Motor neuron (in vitro differentiated cells): ENCODE measurements around the gene SCGB3A2. TPM values are rescaled to one million over a fixed set of nuclear protein-coding genes. Genes with fewer than 3 reads are reported as not detected.

Experiments used
- ATAC-seq, 8 experiments: fragments of 200-7000 bp; cut with Tn5 transposase; replicated peaks in 6 of 8; 2 replicates each; pipeline ENCODE4 v1.8.0; 2021; ENCODE audit warnings: mild to moderate bottlenecking in 8 of 8, moderate library complexity in 8 of 8
- H3K27ac ChIP-seq, 2 donors: fragments of 250-450 bp; sonication (Bioruptor Pico); 2 replicates each; pipeline ENCODE4 v1.9.0; 2021; ENCODE audit warnings: antibody characterized with exemption in 2 of 2, mild to moderate bottlenecking in 2 of 2, moderate library complexity in 1 of 2
- H3K4me1 ChIP-seq, 2 donors: fragments of 250-450 bp; sonication (Bioruptor Pico); replicated peaks in 1 of 2; 2 replicates each; pipeline ENCODE4 v1.6.1; 2021; ENCODE audit warnings: antibody characterized with exemption in 2 of 2, mild to moderate bottlenecking in 2 of 2, moderate library complexity in 1 of 2
- H3K4me3 ChIP-seq, 5 donors: fragments of 250-450 bp; sonication (Bioruptor Pico); 2 replicates each; pipeline ENCODE4 v1.9.0; 2021; ENCODE audit warnings: antibody characterized with exemption in 5 of 5, mild to moderate bottlenecking in 5 of 5, moderate library complexity in 4 of 5
- WGBS, 10 experiments: fragments of 450-650 bp; shearing (Covaris generic); methylation state at CpG; one replicate each; pipeline ENCODE4 v1.0.0; 2022; 5-methylcytosine and 5-hydroxymethylcytosine counted together
- in situ Hi-C, 9 experiments: fragments of 400-800 bp; cut with MboI; loops; one replicate each; pipeline ENCODE4 v1.15.0; 2021; ENCODE audit warnings: low sequenced_read_pairs in 9 of 9, low pct_unique_long_range_greater_than_20kb in 2 of 9; ENCODE audit not compliant: unreplicated experiment in 9 of 9
- total RNA-seq, 8 experiments: library from RNA; unstranded; fragments of 300-600 nt; gene quantifications; 2 replicates each; pipeline versions ENCODE4 v1.2.3 to v1.2.4, GENCODE V29; 2022

The SCGB3A2 gene
- total RNA-seq, 8 experiments from 2014 or later = 1.1 TPM; not detected in 7

- Histone ChIP-seq H3K4me3 (no peak overlapping the region), H3K4me1 (no peaks in the 10 kb centered on the region), H3K27ac (no peak overlapping the region)
- peak in 3 of 8 experiments; percentile 23 to 96 (median 87) for ATAC-seq
- WGBS, 10 experiments = 71 to 100% (median 92%) methylated on average over 1 of the region's 1 CpG; no CpG with 5 or more reads in 6 of the 10 experiments
- in situ Hi-C loops = no loop called here
Observed at GRCh38 chr5:147895864-147896263, 17.4 kb downstream of the SCGB3A2 start.

- 0 to 100% (median 83%) methylated on average over 1 to 2 of the region's 3 CpGs; no CpG with 5 or more reads in 1 of the 10 experiments for WGBS, 10 experiments
- ATAC-seq = no peak
- H3K4me3 ChIP-seq = no peak overlapping the region
- H3K4me1 ChIP-seq = no peaks in the 10 kb centered on the region
- H3K27ac ChIP-seq = no peak overlapping the region
- in situ Hi-C loops = no loop called here
Observed at GRCh38 chr5:147898875-147899401, 20.4 kb downstream of the SCGB3A2 start.

- 24 to 83% (median 82%) methylated on average over 3 to 12 of the region's 12 CpGs; no CpG with 5 or more reads in 1 of the 10 experiments for WGBS, 10 experiments
- no peak for ATAC-seq
- in situ Hi-C loops = no loop called here
- no peak overlapping the region for H3K27ac ChIP-seq
- H3K4me3 ChIP-seq = no peak overlapping the region
- peaks cover 0 to 4% of the 10 kb centered on the region in 2 donors for H3K4me1 ChIP-seq
Observed at GRCh38 chr5:147901599-147902039, 23.1 kb downstream of the SCGB3A2 start.

DNA sequence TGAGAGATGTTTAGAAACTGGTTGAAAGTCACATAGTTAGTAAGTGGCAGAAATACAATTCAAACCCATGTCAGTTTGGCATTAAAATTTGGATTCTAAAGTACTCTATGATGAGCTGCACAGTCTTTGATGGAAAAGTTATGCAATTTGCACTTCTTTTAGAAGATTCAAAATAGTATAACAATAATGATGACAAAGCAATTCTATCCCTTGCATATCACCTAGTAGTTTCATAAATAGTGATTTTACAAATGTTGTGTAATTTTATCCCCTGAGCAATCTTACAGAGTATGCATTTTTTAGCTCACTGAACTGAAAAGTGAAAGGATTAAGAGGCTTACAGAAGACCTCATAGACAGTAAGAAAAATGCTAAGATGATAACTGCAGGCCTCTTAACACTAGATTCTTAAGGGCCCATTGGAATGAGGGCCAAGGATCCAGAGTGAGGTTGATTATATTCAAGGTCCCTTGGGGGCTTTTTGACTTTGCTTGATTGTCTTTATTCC, 24.2 kb downstream of the SCGB3A2 start:
- peaks cover 0 to 4% of the 10 kb centered on the region in 2 donors for H3K4me1 ChIP-seq
- in situ Hi-C loops = no loop called here
- H3K4me3 ChIP-seq = no peak overlapping the region
- no peak overlapping the region for H3K27ac ChIP-seq
- ATAC-seq = peak in 2 of 8 experiments; percentile 27 to 52

DNA sequence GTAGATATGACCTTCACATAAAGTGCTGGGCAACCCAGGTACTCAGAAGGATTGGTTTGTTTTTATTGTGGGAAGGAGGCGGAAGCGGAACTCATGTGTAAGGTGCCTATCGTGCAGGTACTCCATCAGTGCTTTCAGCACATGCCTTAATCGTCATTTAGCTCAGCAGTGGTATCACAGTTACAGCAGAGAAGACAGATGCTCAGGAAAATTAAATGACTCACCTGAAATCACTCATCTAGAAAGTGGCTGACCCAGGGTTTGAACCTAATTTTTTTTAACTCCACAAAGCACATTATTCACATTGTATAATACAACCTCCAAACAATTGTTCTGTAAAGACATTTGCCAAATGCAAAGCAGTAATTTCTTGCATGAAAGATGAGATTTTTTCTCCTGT, 25.6 kb downstream of the SCGB3A2 start:
- Histone ChIP-seq H3K4me1 (peaks cover 0 to 4% of the 10 kb centered on the region in 2 donors), H3K27ac (no peak overlapping the region), H3K4me3 (no peak overlapping the region)
- in situ Hi-C loops = no loop called here
- WGBS, 10 experiments = 0 to 91% (median 73%) methylated on average over 2 to 4 of the region's 4 CpGs; no CpG with 5 or more reads in 1 of the 10 experiments
- ATAC-seq = peak in 5 of 8 experiments; percentile 65 to 98 (median 74)

- peak in 6 of 8 experiments; percentile 25 to 86 (median 55) for ATAC-seq
- in situ Hi-C loops = no loop called here
- 9 to 88% (median 72%) methylated on average over 3 to 6 of the region's 8 CpGs; no CpG with 5 or more reads in 1 of the 10 experiments for WGBS, 10 experiments
- no peak within 1 kb of the TSS for H3K4me3 ChIP-seq
- peaks cover 0 to 4% of the 10 kb centered on the region in 2 donors for H3K4me1 ChIP-seq
- H3K27ac ChIP-seq = no peak within 1 kb of the TSS
Observed at GRCh38 chr5:147906326-147907095, 28.0 kb downstream of the SCGB3A2 start, which contains the start of gene C5orf46. Gene C5orf46 (minus strand): TSS chr5:147906538. CDS start chr5:147906501, 37 bp downstream.

- H3K4me1 ChIP-seq = no peaks in the 10 kb centered on the region
- in situ Hi-C loops = no loop called here
- no peak overlapping the region for H3K27ac ChIP-seq
- no peak overlapping the region for H3K4me3 ChIP-seq
- no peak for ATAC-seq
- 3 to 100% (median 65%) methylated on average over 1 to 6 of the region's 6 CpGs for WGBS, 10 experiments
Observed at GRCh38 chr5:147911427-147911826, 32.9 kb downstream of the SCGB3A2 start.

GRCh38 chr5:147912011-147912410, 33.5 kb downstream of the SCGB3A2 start:
- H3K27ac ChIP-seq = no peak overlapping the region
- in situ Hi-C loops = no loop called here
- WGBS, 10 experiments = 0 to 100% (median 61%) methylated on average over 1 of the region's 1 CpG; no CpG with 5 or more reads in 2 of the 10 experiments
- no peaks in the 10 kb centered on the region for H3K4me1 ChIP-seq
- H3K4me3 ChIP-seq = no peak overlapping the region
- ATAC-seq = no peak

GRCh38 chr5:147913786-147914185, 35.3 kb downstream of the SCGB3A2 start:
- 14 to 100% (median 81%) methylated on average over 1 to 3 of the region's 3 CpGs for WGBS, 10 experiments
- in situ Hi-C loops = no loop called here
- no peak for ATAC-seq
- no peak overlapping the region for H3K27ac ChIP-seq
- H3K4me3 ChIP-seq = no peak overlapping the region
- no peaks in the 10 kb centered on the region for H3K4me1 ChIP-seq

DNA sequence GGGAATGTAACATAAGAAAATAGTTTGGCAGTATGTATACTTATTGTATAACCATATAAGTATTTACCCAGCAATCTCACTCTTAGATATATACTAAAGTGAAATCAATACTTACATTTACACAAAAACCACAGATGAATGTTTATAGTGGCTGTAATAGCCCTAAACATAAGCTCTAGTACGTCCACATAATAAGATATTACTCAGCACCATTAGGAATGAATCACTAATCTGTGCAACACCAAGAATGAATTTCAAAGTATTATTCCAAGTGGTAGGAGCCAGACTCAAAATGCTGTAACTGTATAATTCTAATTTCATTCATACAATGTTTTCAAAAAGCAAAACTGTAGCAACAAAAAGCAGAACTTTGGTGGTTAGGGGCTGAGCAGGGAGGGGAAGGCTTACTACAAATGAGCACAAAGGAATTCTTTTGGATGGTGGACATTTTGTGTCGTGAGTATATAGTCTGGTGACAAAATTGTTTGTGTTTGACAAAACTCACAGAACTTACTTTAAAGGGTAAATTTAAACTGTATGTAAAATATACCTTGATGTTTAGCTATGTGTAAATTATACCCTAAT, 39.7 kb downstream of the SCGB3A2 start:
- in situ Hi-C loops = no loop called here
- Histone ChIP-seq H3K4me3 (no peak overlapping the region), H3K4me1 (no peaks in the 10 kb centered on the region), H3K27ac (no peak overlapping the region)
- 0 to 100% (median 32%) methylated on average over 1 to 2 of the region's 2 CpGs; no CpG with 5 or more reads in 2 of the 10 experiments for WGBS, 10 experiments
- ATAC-seq = peak in 3 of 8 experiments; percentile 33 to 65 (median 49)

DNA sequence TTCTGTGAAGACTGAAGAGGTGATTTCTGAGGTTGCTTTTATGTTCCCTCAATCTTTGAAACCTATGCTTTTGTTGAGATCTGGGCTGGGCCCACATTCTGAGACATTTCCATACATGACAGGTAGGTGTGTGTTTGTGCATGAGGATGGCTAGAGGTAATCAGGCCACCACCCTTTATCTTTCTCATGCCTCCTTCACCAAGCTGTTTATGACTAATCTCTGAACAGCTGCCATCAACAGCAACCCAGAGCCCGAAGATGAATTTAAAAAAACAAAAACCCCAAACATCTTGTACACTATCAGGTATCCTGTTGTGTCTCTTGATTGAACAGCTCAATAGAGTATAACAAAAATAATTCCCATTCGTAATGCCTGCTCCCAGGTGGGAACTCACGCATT, 40.4 kb downstream of the SCGB3A2 start:
- 0 to 100% (median 94%) methylated on average over 1 to 3 of the region's 3 CpGs; no CpG with 5 or more reads in 1 of the 10 experiments for WGBS, 10 experiments
- Histone ChIP-seq H3K27ac (no peak overlapping the region), H3K4me3 (no peak overlapping the region), H3K4me1 (no peaks in the 10 kb centered on the region)
- in situ Hi-C loops = no loop called here
- ATAC-seq = no peak

DNA sequence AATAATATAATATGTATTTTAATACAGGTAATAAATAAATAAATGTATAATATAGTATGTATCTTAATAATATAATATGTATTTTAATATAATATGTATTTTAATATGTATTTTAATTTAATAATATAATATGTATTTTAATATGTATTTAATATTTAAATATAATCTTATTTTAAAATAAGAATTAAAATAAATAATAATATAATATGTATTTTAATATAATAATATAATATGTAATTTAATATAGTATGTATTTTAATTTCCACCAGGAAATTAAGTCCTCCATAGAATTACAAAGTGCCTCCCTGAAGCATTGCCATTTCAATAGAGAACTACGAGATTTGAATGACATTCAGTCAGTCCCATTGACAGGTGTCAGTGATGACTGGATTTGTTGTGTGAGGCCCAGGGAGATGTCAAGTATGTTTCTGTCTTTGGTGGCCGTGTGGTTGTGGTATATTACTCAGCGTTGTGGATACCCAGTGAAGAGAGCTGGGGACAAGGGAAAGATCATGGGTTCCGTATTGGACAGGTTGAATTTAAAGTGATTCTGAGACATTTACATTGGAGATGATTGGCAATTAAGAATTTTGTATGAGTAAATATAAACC, 42.0 kb downstream of the SCGB3A2 start:
- ATAC-seq = no peak
- no peak overlapping the region for H3K4me3 ChIP-seq
- in situ Hi-C loops = no loop called here
- WGBS, 10 experiments = 48 to 100% (median 90%) methylated on average over 1 to 4 of the region's 4 CpGs; no CpG with 5 or more reads in 1 of the 10 experiments
- H3K27ac ChIP-seq = no peak overlapping the region
- no peaks in the 10 kb centered on the region for H3K4me1 ChIP-seq

GRCh38 chr5:147921136-147921535, 42.6 kb downstream of the SCGB3A2 start:
- Histone ChIP-seq H3K4me3 (no peak overlapping the region), H3K4me1 (no peaks in the 10 kb centered on the region), H3K27ac (no peak overlapping the region)
- WGBS, 10 experiments = 0 to 100% (median 60%) methylated on average over 1 to 2 of the region's 2 CpGs
- no peak for ATAC-seq
- in situ Hi-C loops = no loop called here
